Suprapubic skin (tissue), 3 donors: ENCODE measurements around the gene WDR55.

ENCODE experiments used
- CTCF ChIP-seq, 2 donors: fragments of 200-600 bp in 1 of 2; fragments of 450-650 bp in 1 of 2; sonication (generic) in 1 of 2; IDR thresholded peaks; one replicate each; pipeline ENCODE4 v1.5.1; 2016 to 2019; ENCODE audit warnings: antibody characterized with exemption in 2 of 2, mild to moderate bottlenecking in 1 of 2, moderate library complexity in 1 of 2
- POLR2A ChIP-seq, 2 donors: fragments of 450-650 bp; IDR thresholded peaks; one replicate each; pipeline ENCODE4 v1.6.1; 2017; ENCODE audit warnings: antibody characterized with exemption in 2 of 2, mild to moderate bottlenecking in 2 of 2, moderate library complexity in 2 of 2

DNA sequence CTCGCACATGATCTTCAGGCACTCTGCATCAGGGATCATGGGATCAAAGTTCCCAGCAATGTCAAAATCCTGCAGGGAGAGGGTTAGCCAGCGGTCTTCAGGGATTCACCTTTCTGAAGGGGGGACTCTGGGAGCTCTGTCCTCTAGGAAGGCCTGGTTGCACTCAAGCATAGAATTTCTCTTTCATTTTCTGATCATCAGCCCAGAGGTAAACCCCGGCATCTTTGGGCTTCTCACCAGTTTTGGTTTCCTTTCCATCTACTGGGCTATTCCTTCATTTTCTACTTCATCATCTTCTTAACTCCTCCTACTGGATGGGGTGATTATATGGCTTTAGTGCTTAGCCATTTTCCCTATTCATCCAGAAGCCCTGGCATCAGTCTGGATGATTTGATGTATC, 13.2 kb downstream of the WDR55 start:
- no peak for TF ChIP-seq CTCF (IDR thresholded peaks at IDR 0.05)
- no peak for TF ChIP-seq POLR2A (IDR thresholded peaks at IDR 0.05)
